K562 (cell line): Measurements from ENCODE around the gene CD99L2. TPM values are rescaled to one million over a fixed set of nuclear protein-coding genes. Genes with fewer than 3 reads are reported as not detected.

Experiments used
- ARID2 ChIP-seq: fragments of 450-650 bp; IDR thresholded peaks from 2 replicates; pipeline ENCODE4 v1.6.1; 2017; ENCODE audit warnings: antibody characterized with exemption, mild to moderate bottlenecking
- BRD9 ChIP-seq: fragments of 450-650 bp; IDR thresholded peaks from 2 replicates; pipeline ENCODE4 v1.6.1; 2018; ENCODE audit warnings: low read depth; ENCODE audit not compliant: partially characterized antibody
- CC2D1A ChIP-seq: fragments of 450-650 bp; IDR thresholded peaks from 2 replicates; pipeline ENCODE4 v1.6.1; 2017; ENCODE audit warnings: mild to moderate bottlenecking
- ESRRA ChIP-seq: fragments of 450-650 bp; IDR thresholded peaks from 2 replicates; pipeline ENCODE4 v1.6.1; 2014; ENCODE audit warnings: low read depth, mild to moderate bottlenecking, moderate library complexity, borderline replicate concordance
- ETV1 ChIP-seq: fragments of 450-650 bp; conservative IDR thresholded peaks from 2 replicates; pipeline ENCODE4 v1.6.1; 2016; ENCODE audit warnings: missing genetic modification characterization, control low read depth, low read depth, missing compliant biosample characterization
- ILF3 ChIP-seq: fragments of 450-650 bp; IDR thresholded peaks from 2 replicates; pipeline ENCODE4 v1.6.1; 2018; ENCODE audit warnings: antibody characterized with exemption, mild to moderate bottlenecking, moderate library complexity, borderline replicate concordance
- NR4A1 ChIP-seq, 2 experiments: fragments of 250-450 bp in 1 of 2; fragments of 450-650 bp in 1 of 2; sonication (Bioruptor Pico) in 1 of 2; IDR thresholded peaks; 2 replicates each; pipeline versions ENCODE4 v1.4.0 to v1.6.1; 2016 to 2020; ENCODE audit warnings: mild to moderate bottlenecking in 2 of 2, missing compliant biosample characterization in 1 of 2, missing genetic modification characterization in 1 of 2, moderate library complexity in 1 of 2
- POLR2A ChIP-seq: fragments of 450-650 bp; conservative IDR thresholded peaks from 2 replicates; pipeline ENCODE4 v1.6.1; 2016
- RUNX1 ChIP-seq: sonication (generic); IDR thresholded peaks from 2 replicates; pipeline ENCODE4 v1.6.1; 2016; ENCODE audit warnings: antibody characterized with exemption, low read depth
- SAFB2 ChIP-seq: fragments of 200-400 bp; formaldehyde crosslinking; IDR thresholded peaks from 2 replicates; pipeline ENCODE4 v1.6.1; 2018; ENCODE audit warnings: borderline replicate concordance, low read length, low read depth, moderate library complexity; ENCODE audit not compliant: severe bottlenecking
- SMARCA4 ChIP-seq: fragments of 450-650 bp; IDR thresholded peaks from 2 replicates; pipeline ENCODE4 v1.6.1; 2016
- SP2 ChIP-seq: IDR thresholded peaks from 2 replicates; pipeline ENCODE4 v1.6.1; 2011; ENCODE audit warnings: mild to moderate bottlenecking, low read depth, low read length, moderate library complexity; ENCODE audit not compliant: poor library complexity, severe bottlenecking; ENCODE audit errors: extremely low read depth
- TBP ChIP-seq: optimal IDR thresholded peaks from 2 replicates; pipeline ENCODE3; 2011; ENCODE audit warnings: low read depth, low read length, improper control_type of control experiment
- TEAD4 ChIP-seq, 2 experiments: sonication (generic) in 1 of 2; formaldehyde crosslinking in 1 of 2; IDR thresholded peaks; 2 replicates each; pipeline versions ENCODE4 v1.6.1 to v1.8.0; 2012 to 2022; ENCODE audit warnings: borderline replicate concordance in 1 of 2, inconsistent platforms in 1 of 2, low read length in 1 of 2, mild to moderate bottlenecking in 1 of 2, missing genetic modification reagents in 1 of 2
- XRCC4 ChIP-seq: IDR thresholded peaks from one replicate; pipeline ENCODE4 v1.6.1; 2011; ENCODE audit not compliant: insufficient read depth, insufficient read length; ENCODE audit errors: extremely low read depth
- YY1 ChIP-seq, 3 experiments: IDR thresholded peaks; 2 replicates each; pipeline ENCODE4 v1.6.1; 2011; ENCODE audit warnings: low read length in 2 of 3, mild to moderate bottlenecking in 2 of 3, moderate library complexity in 2 of 3, borderline replicate concordance in 1 of 3, control low read depth in 1 of 3, low read depth in 1 of 3; ENCODE audit not compliant: insufficient read depth in 3 of 3, insufficient replicate concordance in 2 of 3, control insufficient read depth in 1 of 3, insufficient read length in 1 of 3; ENCODE audit errors: extremely low read depth in 1 of 3
- ZBTB7A ChIP-seq: IDR thresholded peaks from 2 replicates; pipeline ENCODE4 v1.6.1; 2011; ENCODE audit warnings: low read depth, mild to moderate bottlenecking, low read length, moderate library complexity, borderline replicate concordance; ENCODE audit not compliant: control insufficient read depth
- ZEB2 ChIP-seq: fragments of 450-650 bp; IDR thresholded peaks from 2 replicates; pipeline ENCODE4 v1.6.1; 2016
- ZFP1 ChIP-seq: fragments of 450-650 bp; formaldehyde crosslinking; IDR thresholded peaks from 2 replicates; pipeline ENCODE4 v1.4.0; 2020; ENCODE audit warnings: mild to moderate bottlenecking, mixed read lengths
- ZNF263 ChIP-seq: sonication (generic); formaldehyde crosslinking; IDR thresholded peaks from 2 replicates; pipeline ENCODE4 v1.8.0; 2022; ENCODE audit warnings: mild to moderate bottlenecking, missing genetic modification reagents, borderline replicate concordance
- ZSCAN29 ChIP-seq: fragments of 450-650 bp; IDR thresholded peaks from 2 replicates; pipeline ENCODE4 v1.6.1; 2017
- polyA plus RNA-seq, 8 experiments: library from polyadenylated mRNA; depleted of rRNA in 4 of 8; stranded (reverse) in 5 of 8; unstranded in 3 of 8; fragments of >200 nt; fragmentation: Nextera tagmentation in 2 of 8; fragmentation: Illumina TruSeq in 1 of 8; extraction: Ambion mirVana in 2 of 8; extraction: Trizol in 1 of 8; gene quantifications; 2 replicates each; pipeline versions ENCODE4 v1.2.1 to v1.2.3, GENCODE V29; 2011 to 2014; ENCODE audit warnings: inconsistent platforms in 1 of 8, missing spikeins in 1 of 8
- total RNA-seq, 7 experiments: library from RNA; depleted of rRNA in 6 of 7; stranded (reverse); fragments of >200 nt in 6 of 7; fragmentation: Illumina TruSeq in 2 of 7; extraction: Trizol in 2 of 7; gene quantifications; 2 replicates each; pipeline versions ENCODE4 v1.2.1 to v1.2.3, GENCODE V29; 2011 to 2021; ENCODE audit warnings: low replicate concordance in 1 of 7
- TF ChIP-seq, protein P1 (sequence below): fragments of 250-450 bp; sonication (Bioruptor Pico); IDR thresholded peaks from 2 replicates; pipeline ENCODE4 v1.5.0; 2021; ENCODE audit warnings: mild to moderate bottlenecking, borderline replicate concordance
- TF ChIP-seq, protein P2 (sequence below): sonication (generic); formaldehyde crosslinking; IDR thresholded peaks from 2 replicates; pipeline ENCODE4 v1.9.0; 2022; ENCODE audit warnings: mild to moderate bottlenecking, missing genetic modification reagents
- TF ChIP-seq, protein P3 (sequence below): sonication (generic); IDR thresholded peaks from 2 replicates; pipeline ENCODE4 v1.6.1; 2016

CD99L2 gene
- total and polyA plus RNA-seq, 9 of the 15 experiments (the other 6 are each of a cell fraction or from before 2014, with no cell fraction given), result 0.76 to 19.0 (median 11.9) TPM

DNA sequence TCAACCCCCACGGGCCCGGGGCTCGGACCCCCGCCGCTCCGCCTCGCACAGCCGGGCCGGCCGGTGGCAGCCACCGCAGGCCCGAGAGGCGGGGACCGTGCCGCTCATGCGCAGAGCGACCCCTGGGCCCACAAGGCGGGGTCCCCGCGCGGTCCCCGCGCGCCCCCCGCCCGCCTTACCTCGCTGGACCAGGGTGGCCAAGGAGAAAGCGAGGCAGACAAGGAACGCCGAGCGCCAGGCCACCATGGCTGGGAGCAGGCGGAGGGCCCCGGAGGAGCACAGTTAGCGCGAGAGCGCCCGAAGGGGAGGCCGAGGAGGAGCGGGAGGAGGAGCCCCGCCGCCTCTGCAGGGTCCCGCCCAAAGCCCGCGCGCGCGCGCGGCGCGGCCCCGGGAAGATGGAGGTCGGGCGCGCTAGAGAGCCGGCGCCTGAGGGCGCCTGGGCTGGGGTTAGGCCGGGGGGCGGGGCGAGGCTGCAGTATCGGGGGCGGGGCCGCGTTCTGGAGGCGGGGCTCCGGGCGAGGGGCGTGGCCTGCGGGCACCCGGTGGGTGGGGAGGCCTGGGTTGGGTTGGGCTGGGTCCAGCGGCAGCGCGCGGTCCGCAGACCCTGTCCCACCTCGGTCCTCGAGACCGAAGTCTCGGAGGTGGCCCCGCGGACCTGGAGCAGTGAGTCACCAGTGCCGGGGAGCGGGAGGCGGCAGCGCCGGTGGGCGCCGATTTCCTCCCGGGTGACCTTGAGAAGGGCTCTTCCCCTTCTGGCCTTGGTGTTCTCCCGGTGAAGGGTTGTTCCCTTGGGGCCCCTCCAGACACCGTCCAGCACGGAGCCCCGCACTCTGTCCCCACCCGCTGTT is at the start of gene CD99L2 (continued):
- TF ChIP-seq ILF3 (peak; percentile 26; the same call in 1 of the 2 replicates), ZNF263 (peak; percentile 98), ZFP1 (CRISPR knock-in tag) (no peak), SAFB2 (no peak), TBP (peak; percentile 60), SP2 (no peak), ETV1 (no peak), ZSCAN29 (no peak), TEAD4 (IDR thresholded peaks at IDR 0.05; ENCODE audit: low read length) (no peak), TEAD4 (CRISPR knock-in tag; IDR thresholded peaks at IDR 0.05; ENCODE audit: borderline replicate concordance) (no peak), NR4A1 (CRISPR knock-in tag; IDR thresholded peaks at IDR 0.05) (no peak), NR4A1 (tag; IDR thresholded peaks at IDR 0.05) (no peak), ESRRA (peak; percentile 91), ZBTB7A (peak; percentile 69), YY1 (IDR thresholded peaks at IDR 0.05; ENCODE audit: borderline replicate concordance in 1 of 3, control insufficient read depth in 1 of 3, extremely low read depth in 1 of 3, insufficient read depth in 3 of 3, insufficient read length in 1 of 3, insufficient replicate concordance in 2 of 3, low read depth in 1 of 3, low read length in 2 of 3) (peak in 2 of 3 experiments; percentile 72 to 85), POLR2A (peak; percentile 78), CC2D1A (peak; percentile 83; the same call in 1 of the 2 replicates), BRD9 (no peak), ARID2 (no peak), XRCC4 (no peak), RUNX1 (no peak), SMARCA4 (no peak), ZEB2 (no peak)
- TF ChIP-seq, protein P1, sequence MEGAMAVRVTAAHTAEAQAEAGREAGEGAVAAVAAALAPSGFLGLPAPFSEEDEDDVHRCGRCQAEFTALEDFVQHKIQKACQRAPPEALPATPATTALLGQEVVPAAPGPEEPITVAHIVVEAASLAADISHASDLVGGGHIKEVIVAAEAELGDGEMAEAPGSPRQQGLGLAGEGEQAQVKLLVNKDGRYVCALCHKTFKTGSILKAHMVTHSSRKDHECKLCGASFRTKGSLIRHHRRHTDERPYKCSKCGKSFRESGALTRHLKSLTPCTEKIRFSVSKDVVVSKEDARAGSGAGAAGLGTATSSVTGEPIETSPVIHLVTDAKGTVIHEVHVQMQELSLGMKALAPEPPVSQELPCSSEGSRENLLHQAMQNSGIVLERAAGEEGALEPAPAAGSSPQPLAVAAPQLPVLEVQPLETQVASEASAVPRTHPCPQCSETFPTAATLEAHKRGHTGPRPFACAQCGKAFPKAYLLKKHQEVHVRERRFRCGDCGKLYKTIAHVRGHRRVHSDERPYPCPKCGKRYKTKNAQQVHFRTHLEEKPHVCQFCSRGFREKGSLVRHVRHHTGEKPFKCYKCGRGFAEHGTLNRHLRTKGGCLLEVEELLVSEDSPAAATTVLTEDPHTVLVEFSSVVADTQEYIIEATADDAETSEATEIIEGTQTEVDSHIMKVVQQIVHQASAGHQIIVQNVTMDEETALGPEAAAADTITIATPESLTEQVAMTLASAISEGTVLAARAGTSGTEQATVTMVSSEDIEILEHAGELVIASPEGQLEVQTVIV, result no peak
- TF ChIP-seq, protein P2, sequence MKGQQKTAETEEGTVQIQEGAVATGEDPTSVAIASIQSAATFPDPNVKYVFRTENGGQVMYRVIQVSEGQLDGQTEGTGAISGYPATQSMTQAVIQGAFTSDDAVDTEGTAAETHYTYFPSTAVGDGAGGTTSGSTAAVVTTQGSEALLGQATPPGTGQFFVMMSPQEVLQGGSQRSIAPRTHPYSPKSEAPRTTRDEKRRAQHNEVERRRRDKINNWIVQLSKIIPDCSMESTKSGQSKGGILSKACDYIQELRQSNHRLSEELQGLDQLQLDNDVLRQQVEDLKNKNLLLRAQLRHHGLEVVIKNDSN (CRISPR knock-in tag), result no peak
- TF ChIP-seq, protein P3, sequence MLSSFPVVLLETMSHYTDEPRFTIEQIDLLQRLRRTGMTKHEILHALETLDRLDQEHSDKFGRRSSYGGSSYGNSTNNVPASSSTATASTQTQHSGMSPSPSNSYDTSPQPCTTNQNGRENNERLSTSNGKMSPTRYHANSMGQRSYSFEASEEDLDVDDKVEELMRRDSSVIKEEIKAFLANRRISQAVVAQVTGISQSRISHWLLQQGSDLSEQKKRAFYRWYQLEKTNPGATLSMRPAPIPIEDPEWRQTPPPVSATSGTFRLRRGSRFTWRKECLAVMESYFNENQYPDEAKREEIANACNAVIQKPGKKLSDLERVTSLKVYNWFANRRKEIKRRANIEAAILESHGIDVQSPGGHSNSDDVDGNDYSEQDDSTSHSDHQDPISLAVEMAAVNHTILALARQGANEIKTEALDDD, result no peak
